BE2C (cell line): ENCODE data around the gene PDHA2.

Experiments
- DNase-seq: peaks from one replicate; pipeline ENCODE4 v3.0.0-alpha.2; 2020
- H3K27me3 ChIP-seq: fragments of 250-450 bp; sonication (Bioruptor Pico); 2 replicates; pipeline ENCODE4 v1.5.1; 2020; ENCODE audit warnings: mild to moderate bottlenecking
- H3K36me3 ChIP-seq: fragments of 250-450 bp; sonication (Bioruptor Pico); 2 replicates; pipeline ENCODE4 v1.5.1; 2020; ENCODE audit warnings: mild to moderate bottlenecking
- H3K4me1 ChIP-seq: fragments of 250-450 bp; sonication (Bioruptor Pico); 2 replicates; pipeline ENCODE4 v1.5.1; 2020
- H3K4me3 ChIP-seq: 2 replicates; pipeline ENCODE4 v1.5.1; 2011; ENCODE audit warnings: low read depth, low read length
- H3K9me3 ChIP-seq: fragments of 250-450 bp; sonication (Bioruptor Pico); 2 replicates; pipeline ENCODE4 v1.5.1; 2020
- CTCF ChIP-seq: IDR thresholded peaks from 2 replicates; pipeline ENCODE4 v1.5.1; 2012; ENCODE audit warnings: mild to moderate bottlenecking, low read depth, low read length

The PDHA2 gene

GRCh38 chr4:95831166-95831565 is 8.7 kb upstream of the PDHA2 start:
- no peak for DNase-seq

GRCh38 chr4:95833711-95834194 is 6.1 kb upstream of the PDHA2 start:
- TF ChIP-seq CTCF, result no peak
- no peaks in the 10 kb centered on the region for H3K27me3 ChIP-seq
- no peak for DNase-seq
- H3K4me1 ChIP-seq, result peaks cover 18% of the 10 kb centered on the region
- H3K9me3 ChIP-seq, result no peaks in the 10 kb centered on the region
- H3K36me3 ChIP-seq, result no peaks in the 10 kb centered on the region
- H3K4me3 ChIP-seq, result no peak overlapping the region

More at GRCh38 chr4:95831166-95831565, 8.7 kb upstream of the PDHA2 start:
- H3K27me3 ChIP-seq, result no peaks in the 10 kb centered on the region
- H3K9me3 ChIP-seq, result no peaks in the 10 kb centered on the region
- no peaks in the 10 kb centered on the region for H3K36me3 ChIP-seq
- no peak overlapping the region for H3K4me3 ChIP-seq
- no peak for TF ChIP-seq CTCF
- H3K4me1 ChIP-seq, result peaks cover 18% of the 10 kb centered on the region

GRCh38 chr4:95835672-95836071 is 4.2 kb upstream of the PDHA2 start:
- DNase-seq, result peak; percentile 21
- H3K36me3 ChIP-seq, result no peaks in the 10 kb centered on the region
- TF ChIP-seq CTCF, result peak; percentile 63

GRCh38 chr4:95838192-95838591 is 1.7 kb upstream of the PDHA2 start:
- DNase-seq, result no peak
- Histone ChIP-seq H3K4me3 (no peak overlapping the region), H3K27me3 (no peaks in the 10 kb centered on the region), H3K36me3 (no peaks in the 10 kb centered on the region), H3K4me1 (peaks cover 8% of the 10 kb centered on the region), H3K9me3 (no peaks in the 10 kb centered on the region)
- no peak for TF ChIP-seq CTCF

More at GRCh38 chr4:95835672-95836071, 4.2 kb upstream of the PDHA2 start:
- Histone ChIP-seq H3K9me3 (no peaks in the 10 kb centered on the region), H3K27me3 (no peaks in the 10 kb centered on the region), H3K4me3 (no peak overlapping the region), H3K4me1 (peaks cover 15% of the 10 kb centered on the region)

- no peak for TF ChIP-seq CTCF
- no peaks in the 10 kb centered on the region for H3K4me1 ChIP-seq
- no peaks in the 10 kb centered on the region for H3K9me3 ChIP-seq
- DNase-seq, result no peak
- no peak overlapping the region for H3K4me3 ChIP-seq
- H3K36me3 ChIP-seq, result no peaks in the 10 kb centered on the region
- no peaks in the 10 kb centered on the region for H3K27me3 ChIP-seq
Measured at GRCh38 chr4:95847908-95848460, 8.1 kb downstream of the PDHA2 start.

GRCh38 chr4:95850161-95850560 is 10.3 kb downstream of the PDHA2 start:
- Histone ChIP-seq H3K27me3 (no peaks in the 10 kb centered on the region), H3K9me3 (no peaks in the 10 kb centered on the region), H3K36me3 (no peaks in the 10 kb centered on the region), H3K4me1 (no peaks in the 10 kb centered on the region), H3K4me3 (no peak overlapping the region)
- no peak for TF ChIP-seq CTCF
- no peak for DNase-seq
